Measurements from ENCODE around the gene C11orf91.
"Not testable (repeated sequence)": the region's sequence is repeated elsewhere in the genome, so short reads cannot be mapped to it uniquely, and the experiment has no call there.

C11orf91 gene

DNA sequence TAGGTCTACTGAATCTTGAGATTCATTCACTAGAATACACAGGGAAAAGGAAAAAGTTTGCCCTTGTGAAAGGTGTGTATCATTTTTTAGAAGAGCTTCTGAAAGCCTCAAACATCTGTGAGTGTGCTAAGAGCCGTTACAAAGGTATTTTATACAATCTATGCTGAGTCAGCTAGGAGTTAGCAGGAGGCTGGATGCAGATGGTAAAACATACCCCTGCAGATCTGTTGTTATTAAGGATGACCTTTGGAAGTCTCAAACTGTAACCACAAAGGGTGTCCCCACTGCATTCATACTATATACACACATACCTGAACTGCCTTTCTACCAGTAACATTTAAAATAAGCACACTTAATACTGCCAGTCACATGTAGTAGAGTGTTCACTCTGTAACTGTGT is 8.4 kb upstream of the C11orf91 start:
- Histone ChIP-seq H3K27me3 (no peaks in the 10 kb centered on the region), H3K9ac (no peak overlapping the region), H4K20me1 (0 out of 2 replicates have a peak, but pooled peaks cover 9% of the 10 kb centered on the region), H3K4me1 (no peaks in the 10 kb centered on the region), H3K4me3 (no peak overlapping the region), H3K9me3 (no peaks in the 10 kb centered on the region), H3K36me3 (peaks cover 84% of the 10 kb centered on the region), H3K4me2 (no peak overlapping the region), H3K27ac (no peak overlapping the region)
- no peak for TF ChIP-seq Cebpa-rat (IDR thresholded peaks at IDR 0.05)

DNA sequence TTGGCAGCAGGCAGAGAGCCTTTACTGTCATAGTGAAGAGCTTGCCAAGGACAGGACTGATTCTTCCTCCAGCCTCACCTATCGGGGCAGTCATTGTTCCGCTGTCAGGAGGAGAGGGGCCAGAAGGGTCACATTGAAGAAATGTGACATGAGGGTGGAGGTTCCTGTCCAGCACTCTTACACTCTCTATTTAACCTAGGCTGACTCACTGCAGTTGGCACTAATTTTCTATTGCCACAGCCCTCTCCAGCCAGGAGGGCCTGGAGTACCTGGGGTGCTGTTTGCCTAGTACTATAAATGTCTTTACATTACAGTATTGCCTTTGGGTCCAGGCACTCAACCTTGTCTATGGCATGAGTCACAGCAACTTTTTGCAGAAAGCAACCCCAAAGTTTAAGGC is 7.2 kb upstream of the C11orf91 start:
- not testable (repeated sequence) for H3K9me3 ChIP-seq, H4K20me1 ChIP-seq, H3K4me2 ChIP-seq, H3K27ac ChIP-seq, H3K9ac ChIP-seq, H3K27me3 ChIP-seq, H3K4me1 ChIP-seq, H3K4me3 ChIP-seq
- H3K36me3 ChIP-seq, result peaks cover 73% of the 10 kb centered on the region

DNA sequence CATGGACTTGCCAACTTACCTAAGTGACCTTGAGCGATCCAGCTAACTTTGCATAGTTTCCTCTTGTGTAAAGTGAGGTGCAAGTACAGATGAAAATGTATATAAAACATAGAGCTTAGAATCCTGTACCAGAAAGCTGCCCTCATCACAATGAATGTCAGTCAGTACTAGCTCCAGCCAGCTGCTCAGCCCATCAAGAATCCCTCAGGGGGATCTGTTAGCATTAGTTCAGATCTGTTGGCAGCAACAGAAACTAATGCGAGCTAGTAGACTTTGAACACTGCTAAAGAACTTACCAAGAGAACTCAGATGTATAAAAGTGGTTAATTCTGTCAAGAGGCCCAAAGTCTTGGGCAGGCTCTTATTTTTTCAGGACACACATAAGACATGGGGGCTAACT is 6.3 kb upstream of the C11orf91 start:
- Histone ChIP-seq H3K36me3 (peaks cover 67% of the 10 kb centered on the region), H3K9me3 (no peaks in the 10 kb centered on the region), H3K4me3 (no peak overlapping the region), H4K20me1 (no peaks in the 10 kb centered on the region), H3K27ac (no peak overlapping the region), H3K4me1 (peaks cover 4% of the 10 kb centered on the region), H3K27me3 (no peaks in the 10 kb centered on the region), H3K9ac (no peak overlapping the region), H3K4me2 (no peak overlapping the region)
- no peak for TF ChIP-seq Cebpa-rat (IDR thresholded peaks at IDR 0.05)

DNA sequence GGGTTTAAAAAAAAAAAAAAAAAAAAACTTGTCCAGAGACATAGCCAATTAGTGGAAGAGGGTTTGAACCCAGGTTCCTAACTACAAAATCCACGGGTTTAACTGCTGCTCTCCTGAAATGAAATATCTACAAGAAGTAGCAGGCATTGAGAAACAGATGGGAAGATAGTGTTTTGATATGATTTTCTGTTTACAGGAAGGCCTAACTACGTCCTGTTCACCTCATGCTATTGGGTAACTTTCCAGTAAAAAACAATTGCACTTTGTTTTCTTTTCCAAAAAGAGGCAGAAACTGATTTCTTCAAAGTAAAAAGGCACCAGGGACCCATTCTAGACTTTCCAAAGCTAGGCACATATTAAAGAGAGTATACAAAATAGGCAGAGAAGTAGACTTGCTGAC is 5.9 kb upstream of the C11orf91 start:
- Histone ChIP-seq H4K20me1 (no peaks in the 10 kb centered on the region), H3K4me1 (peaks cover 9% of the 10 kb centered on the region), H3K4me3 (no peak overlapping the region), H3K27me3 (no peaks in the 10 kb centered on the region), H3K27ac (no peak overlapping the region), H3K4me2 (no peak overlapping the region), H3K9me3 (no peaks in the 10 kb centered on the region), H3K36me3 (peaks cover 65% of the 10 kb centered on the region), H3K9ac (no peak overlapping the region)
- no peak for TF ChIP-seq Cebpa-rat (IDR thresholded peaks at IDR 0.05)

DNA sequence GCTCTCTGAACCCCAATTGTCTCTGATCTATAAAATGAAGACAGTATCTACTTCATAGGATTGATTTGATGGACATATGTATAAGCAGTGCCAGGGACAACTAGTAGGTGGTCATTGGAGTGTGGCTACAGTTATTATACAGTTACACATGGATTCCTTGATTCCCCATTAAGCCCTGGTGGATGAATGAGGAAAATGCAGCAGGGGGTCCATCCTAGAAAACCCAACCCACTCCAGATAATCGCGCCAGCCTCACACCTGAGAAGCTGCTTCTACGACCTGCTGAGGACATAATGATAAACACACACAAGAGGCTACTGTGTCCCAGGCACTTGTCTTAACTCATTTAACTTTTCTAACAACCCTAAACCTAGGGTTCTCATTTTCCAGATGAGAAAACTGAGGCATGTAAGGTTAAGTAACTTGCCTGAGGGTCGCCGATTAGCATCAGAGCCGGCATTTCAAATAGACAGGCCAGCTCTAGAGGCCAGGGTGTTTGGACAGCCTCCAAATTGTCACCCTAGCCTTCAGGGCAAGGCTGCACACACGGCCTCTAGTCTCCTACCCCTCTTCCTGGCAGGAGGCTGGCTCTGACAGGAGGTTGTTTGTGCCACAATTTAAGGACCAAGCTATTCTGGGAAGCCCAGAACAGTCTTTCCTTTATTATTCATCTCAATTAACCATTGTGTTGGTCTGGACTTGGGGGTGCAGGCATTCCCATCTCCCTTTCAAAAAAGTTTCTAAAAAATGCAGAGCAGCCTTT is 3.8 kb upstream of the C11orf91 start:
- Histone ChIP-seq H3K27me3 (no peaks in the 10 kb centered on the region), H3K4me2 (no peak overlapping the region), H3K9ac (no peak overlapping the region), H3K4me1 (peaks cover 23% of the 10 kb centered on the region), H3K36me3 (peaks cover 48% of the 10 kb centered on the region), H4K20me1 (no peaks in the 10 kb centered on the region), H3K9me3 (no peaks in the 10 kb centered on the region), H3K27ac (no peak overlapping the region), H3K4me3 (no peak overlapping the region)
- no peak for TF ChIP-seq Cebpa-rat (IDR thresholded peaks at IDR 0.05)

DNA sequence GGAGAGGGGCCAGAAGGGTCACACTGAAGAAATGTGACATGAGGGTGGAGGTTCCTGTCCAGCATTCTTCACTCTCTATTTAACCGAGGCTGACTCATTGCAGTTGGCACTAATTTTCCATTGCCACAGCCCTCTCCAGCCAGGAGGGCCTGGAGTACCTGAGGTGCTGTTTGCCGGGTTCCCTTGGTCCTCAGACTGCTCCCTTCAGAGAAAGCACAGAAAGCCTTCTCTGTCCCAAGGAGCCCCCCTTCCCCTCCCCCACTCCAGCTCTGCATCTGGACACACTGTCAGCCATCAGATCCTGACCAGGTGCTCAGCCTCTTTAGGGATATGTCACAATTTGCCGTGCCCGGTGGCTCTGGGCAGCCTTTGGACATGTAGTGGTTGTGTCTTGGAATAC is 3.2 kb upstream of the C11orf91 start:
- Histone ChIP-seq H3K27ac (no peak overlapping the region), H3K4me1 (peaks cover 24% of the 10 kb centered on the region), H3K9me3 (no peaks in the 10 kb centered on the region), H3K4me2 (no peak overlapping the region), H4K20me1 (no peaks in the 10 kb centered on the region), H3K36me3 (peaks cover 41% of the 10 kb centered on the region), H3K27me3 (no peaks in the 10 kb centered on the region), H3K4me3 (no peak overlapping the region), H3K9ac (no peak overlapping the region)
- TF ChIP-seq Cebpa-rat (IDR thresholded peaks at IDR 0.05), result no peak

DNA sequence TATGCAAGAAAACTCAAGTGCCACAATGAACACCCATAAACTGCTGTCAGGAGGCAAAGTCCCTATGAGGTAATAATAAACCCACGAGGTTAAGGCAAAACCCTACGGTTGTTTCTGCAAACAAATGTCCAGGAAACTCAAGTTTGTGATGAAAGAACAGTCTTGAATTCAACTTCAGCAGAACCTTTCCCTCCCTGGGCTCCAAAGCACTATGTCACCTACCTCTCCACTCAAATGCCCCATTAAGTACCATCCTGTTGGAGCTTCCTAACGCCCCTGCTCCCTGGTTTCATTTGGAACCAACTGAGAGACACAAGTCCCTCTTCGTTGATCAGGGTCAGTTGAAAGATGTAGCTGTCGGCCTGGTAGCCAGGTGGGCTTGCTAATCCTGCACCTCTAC is 2.6 kb upstream of the C11orf91 start:
- H3K27me3 ChIP-seq, result no peaks in the 10 kb centered on the region
- no peak overlapping the region for H3K4me2 ChIP-seq
- no peaks in the 10 kb centered on the region for H4K20me1 ChIP-seq
- H3K9ac ChIP-seq, result no peak overlapping the region
- peaks cover 24% of the 10 kb centered on the region for H3K4me1 ChIP-seq
- no peaks in the 10 kb centered on the region for H3K9me3 ChIP-seq
- peaks cover 37% of the 10 kb centered on the region for H3K36me3 ChIP-seq
- no peak overlapping the region for H3K27ac ChIP-seq
- TF ChIP-seq Cebpa-rat (IDR thresholded peaks at IDR 0.05), result no peak
- H3K4me3 ChIP-seq, result no peak overlapping the region

DNA sequence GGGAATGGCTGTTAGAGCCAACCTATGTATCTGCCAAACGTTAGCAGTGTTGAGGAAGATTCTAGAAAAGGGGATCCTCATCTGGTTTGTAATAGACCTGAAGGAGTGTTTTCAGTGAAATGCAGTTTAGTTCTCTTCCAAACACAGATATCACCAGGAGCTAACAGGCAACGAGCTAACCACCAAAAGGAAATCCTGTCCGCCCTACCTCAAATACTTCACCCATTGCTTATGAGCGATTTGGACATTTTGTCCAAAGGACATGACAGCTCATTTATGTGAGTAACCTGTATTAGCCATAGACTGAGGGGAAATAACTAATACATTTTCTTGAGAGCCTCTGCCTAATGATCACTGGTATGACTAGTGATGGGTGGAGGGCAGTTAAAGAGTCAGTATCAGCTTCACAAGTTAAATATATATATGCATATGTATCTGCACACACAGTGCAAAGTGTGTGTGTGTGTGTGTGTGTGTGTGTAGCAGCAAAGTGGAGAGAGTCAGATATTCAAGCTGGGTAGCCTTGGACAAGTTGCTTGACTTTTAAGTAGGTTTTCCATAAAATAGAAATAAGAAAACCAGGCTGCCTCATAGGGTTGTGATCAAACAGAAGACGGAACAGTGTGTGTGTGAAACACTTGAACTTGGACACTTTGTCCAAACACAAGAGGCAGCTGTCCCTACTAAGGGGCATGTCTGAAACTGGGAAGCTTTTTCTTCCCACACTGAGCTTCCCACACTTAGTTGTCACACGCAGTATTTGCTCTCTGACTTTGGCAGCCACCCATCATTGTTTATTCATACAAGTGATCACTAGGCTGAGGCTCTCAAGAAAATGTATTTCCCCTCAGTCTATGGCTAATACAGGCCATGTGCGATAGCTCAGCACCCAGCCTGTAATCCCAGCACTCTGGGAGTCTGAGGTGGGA is 940 bp upstream of the C11orf91 start:
- H3K9me3 ChIP-seq, result no peaks in the 10 kb centered on the region
- H4K20me1 ChIP-seq, result no peaks in the 10 kb centered on the region
- no peaks in the 10 kb centered on the region for H3K27me3 ChIP-seq
- peak overlapping the region; percentile 86 for H3K4me2 ChIP-seq
- TF ChIP-seq Cebpa-rat (IDR thresholded peaks at IDR 0.05), result no peak
- peak overlapping the region; percentile 70 for H3K4me3 ChIP-seq
- peaks cover 20% of the 10 kb centered on the region for H3K36me3 ChIP-seq
- peak overlapping the region; percentile 29; the same call in 1 of the 2 replicates for H3K27ac ChIP-seq
- H3K4me1 ChIP-seq, result peaks cover 24% of the 10 kb centered on the region
- peak overlapping the region; percentile 54 for H3K9ac ChIP-seq

DNA sequence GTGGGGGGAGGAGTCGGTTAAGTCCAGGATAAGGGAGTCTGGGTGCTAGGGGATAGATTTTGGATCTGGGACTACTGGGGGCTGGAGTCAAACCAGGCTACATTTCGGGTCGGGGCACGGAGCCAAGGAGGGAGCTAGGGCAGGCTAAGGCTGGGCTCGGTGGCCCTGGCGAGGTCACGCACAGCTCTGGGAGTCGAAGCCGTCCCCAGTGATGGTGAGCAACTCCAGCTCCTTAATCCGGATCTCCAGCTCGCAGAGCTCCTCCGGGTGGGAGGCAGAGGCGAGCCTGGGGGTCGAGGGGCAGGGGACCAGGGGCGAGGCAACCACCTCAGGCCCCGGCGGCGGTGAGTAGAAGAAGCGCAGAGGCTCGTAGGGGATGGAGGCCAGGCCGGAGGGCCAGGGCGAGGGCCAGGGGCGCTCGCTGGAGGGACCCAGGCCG is 544 bp downstream of the C11orf91 start:
- Histone ChIP-seq H3K27ac (no peak overlapping the region; the same call in 1 of the 2 replicates), H3K4me3 (peak overlapping the region; percentile 70), H3K36me3 (peaks cover 9% of the 10 kb centered on the region), H3K4me2 (peak overlapping the region; percentile 86), H4K20me1 (no peaks in the 10 kb centered on the region), H3K27me3 (no peaks in the 10 kb centered on the region), H3K4me1 (peaks cover 24% of the 10 kb centered on the region), H3K9me3 (no peaks in the 10 kb centered on the region), H3K9ac (peak overlapping the region; percentile 42; the same call in 1 of the 2 replicates)
- TF ChIP-seq Cebpa-rat (IDR thresholded peaks at IDR 0.05), result no peak

Data from BLaER1 (cell line).